Naive thymus-derived CD8-positive, alpha-beta T cell (primary cell): ENCODE measurements around the gene BRINP2. TPM values are rescaled to one million over a fixed set of nuclear protein-coding genes. Genes with fewer than 3 reads are reported as not detected.

ENCODE experiments used
- ATAC-seq, 2 donors: fragments of 150-1000 bp; cut with Tn5 transposase in 1 of 2; sonication (Bioruptor Pico), chemical (Tn5 transposase) in 1 of 2; 1 replicate in 1 of 2; 2 replicates in 1 of 2; pipeline ENCODE4 v1.10.0; 2021; ENCODE audit warnings: mild to moderate bottlenecking in 2 of 2, moderate library complexity in 2 of 2
- POLR2A ChIA-PET: fragments of 350-600 bp; sonication (Branson Sonifier 250); formaldehyde crosslinking; loops from one replicate; lab custom pipeline; 2021; ENCODE audit warnings: antibody characterized with exemption; lab: Charles Lee
- DNase-seq, 10 donors: peaks; one replicate each; pipeline versions ENCODE4 v3.0.0 to v3.0.0-alpha.2; 2020 to 2022
- H3K27ac Mint-ChIP-seq, 10 donors: one replicate each; pipeline ENCODE4 v1.8.0; 2020 to 2022; ENCODE audit warnings: mild to moderate bottlenecking in 10 of 10, mixed read lengths in 10 of 10, moderate library complexity in 4 of 10, inconsistent platforms in 1 of 10
- H3K27me3 Mint-ChIP-seq, 5 donors: one replicate each; pipeline ENCODE4 v1.8.0; 2021 to 2022; ENCODE audit warnings: mixed read lengths in 5 of 5
- H3K36me3 Mint-ChIP-seq, 3 donors: one replicate each; pipeline ENCODE4 v1.8.0; 2020 to 2022; ENCODE audit warnings: mixed read lengths in 3 of 3, mild to moderate bottlenecking in 2 of 3, inconsistent platforms in 1 of 3
- H3K4me1 Mint-ChIP-seq, 4 donors: one replicate each; pipeline ENCODE4 v1.8.0; 2021 to 2022; ENCODE audit warnings: mixed read lengths in 4 of 4
- H3K4me3 Mint-ChIP-seq, 10 donors: one replicate each; pipeline ENCODE4 v1.8.0; 2020 to 2022; ENCODE audit warnings: mild to moderate bottlenecking in 10 of 10, mixed read lengths in 10 of 10, moderate library complexity in 6 of 10, inconsistent platforms in 1 of 10
- H3K9me3 Mint-ChIP-seq, 9 donors: one replicate each; pipeline ENCODE4 v1.8.0; 2020 to 2022; ENCODE audit warnings: mixed read lengths in 9 of 9, mild to moderate bottlenecking in 3 of 9, inconsistent platforms in 1 of 9, moderate library complexity in 1 of 9
- polyA plus RNA-seq, 3 donors: library from polyadenylated mRNA; unstranded; fragments of 300-500 nt; fragmentation: Illumina TruSeq; gene quantifications; one replicate each; pipeline ENCODE4 v1.2.3, GENCODE V29; 2021
- total RNA-seq, 8 experiments: library from RNA in 2 of 8; stranded (reverse) in 2 of 8; gene quantifications; one replicate each; pipeline ENCODE4 v1.2.3 and lab custom pipeline; 2021 to 2026

BRINP2 gene
- total and polyA plus RNA-seq, 5 experiments from 2014 or later, result not detected

DNA sequence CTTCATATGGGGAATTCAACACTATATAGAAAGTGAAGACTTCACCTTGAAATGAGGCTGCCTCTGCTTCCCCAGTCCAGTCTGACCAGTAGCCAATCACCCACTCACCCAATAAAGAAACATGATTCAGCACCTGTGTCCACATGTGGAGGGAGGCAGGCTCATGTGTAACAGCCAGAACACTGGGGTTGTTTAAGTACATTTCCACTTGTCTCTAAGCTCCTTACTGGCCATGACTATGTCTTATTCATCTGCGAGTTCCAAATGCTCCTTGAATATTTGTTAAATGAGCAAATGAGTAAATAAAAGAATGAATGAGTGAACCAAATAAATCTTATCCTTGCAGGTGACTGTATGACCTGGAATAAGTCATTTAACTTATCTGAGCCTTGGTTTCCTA, 100.1 kb downstream of the BRINP2 start:
- Mint-ChIP-seq H3K4me3 (no peak overlapping the region), H3K27ac (no peak overlapping the region), H3K4me1 (no peaks in the 10 kb centered on the region), H3K36me3 (no peaks in the 10 kb centered on the region), H3K27me3 (peaks cover 0 to 15% (median 0%) of the 10 kb centered on the region in 5 donors), H3K9me3 (peaks cover 0 to 10% (median 0%) of the 10 kb centered on the region in 9 donors)
- no peak for DNase-seq
- no peak for ATAC-seq
- POLR2A ChIA-PET, result no interaction called here

DNA sequence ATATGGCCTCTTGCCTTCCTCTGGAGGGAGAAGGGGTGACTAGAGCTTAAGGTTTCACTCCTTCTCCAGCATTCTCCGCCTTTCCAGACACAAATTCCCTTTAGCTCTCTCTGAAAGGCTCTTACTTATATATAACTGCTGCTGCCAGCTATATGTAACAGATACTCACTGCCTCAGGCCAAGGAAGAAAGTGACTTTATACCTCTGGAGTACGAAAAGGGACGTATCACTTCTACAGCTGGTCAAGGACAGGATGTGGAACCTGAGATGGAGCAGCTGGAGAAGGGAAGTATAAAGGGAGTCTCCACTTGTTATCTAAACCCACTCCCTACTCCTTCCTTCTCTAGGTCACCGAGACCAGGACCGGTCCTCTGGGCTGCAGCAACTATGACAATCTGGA, 102.4 kb downstream of the BRINP2 start:
- H3K4me1 Mint-ChIP-seq, result no peaks in the 10 kb centered on the region
- POLR2A ChIA-PET, result no interaction called here
- peaks cover 0 to 15% (median 0%) of the 10 kb centered on the region in 5 donors for H3K27me3 Mint-ChIP-seq
- ATAC-seq (no peak), DNase-seq (no peak)
- no peaks in the 10 kb centered on the region for H3K36me3 Mint-ChIP-seq
- no peak overlapping the region for H3K4me3 Mint-ChIP-seq
- no peak overlapping the region for H3K27ac Mint-ChIP-seq
- H3K9me3 Mint-ChIP-seq, result peaks cover 0 to 10% (median 2%) of the 10 kb centered on the region in 9 donors

DNA sequence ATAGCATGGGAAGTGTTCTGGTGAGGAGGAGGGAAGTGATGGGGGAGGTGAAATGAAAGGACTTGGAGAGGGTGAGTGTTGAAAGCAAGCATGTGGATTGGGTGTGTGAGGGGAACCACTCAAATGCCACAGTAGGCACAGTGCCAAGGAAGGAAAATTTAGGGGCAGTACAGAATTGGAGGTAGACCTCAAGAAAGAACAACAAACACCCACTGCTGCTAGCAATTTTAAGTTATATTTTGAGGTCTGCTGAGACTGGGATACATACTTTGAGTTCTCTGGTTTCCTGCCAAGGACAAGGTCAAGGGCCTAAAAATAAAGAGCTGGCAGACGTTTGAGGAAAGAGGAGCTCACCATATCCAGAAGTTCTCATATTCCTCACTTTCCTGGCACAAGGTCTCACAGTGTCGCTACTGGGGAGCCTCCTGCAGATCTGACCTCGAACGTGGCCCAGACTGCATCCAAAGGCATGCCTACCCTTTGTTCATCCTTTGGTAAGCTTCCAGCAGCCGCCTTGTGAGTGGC, 104.0 kb downstream of the BRINP2 start:
- POLR2A ChIA-PET, result no interaction called here
- Mint-ChIP-seq H3K27me3 (peaks cover 0 to 15% (median 0%) of the 10 kb centered on the region in 5 donors), H3K4me1 (no peaks in the 10 kb centered on the region), H3K4me3 (no peak overlapping the region), H3K36me3 (no peaks in the 10 kb centered on the region), H3K27ac (no peak overlapping the region), H3K9me3 (peaks cover 0 to 10% (median 2%) of the 10 kb centered on the region in 9 donors)
- DNase-seq (no peak), ATAC-seq (no peak)

DNA sequence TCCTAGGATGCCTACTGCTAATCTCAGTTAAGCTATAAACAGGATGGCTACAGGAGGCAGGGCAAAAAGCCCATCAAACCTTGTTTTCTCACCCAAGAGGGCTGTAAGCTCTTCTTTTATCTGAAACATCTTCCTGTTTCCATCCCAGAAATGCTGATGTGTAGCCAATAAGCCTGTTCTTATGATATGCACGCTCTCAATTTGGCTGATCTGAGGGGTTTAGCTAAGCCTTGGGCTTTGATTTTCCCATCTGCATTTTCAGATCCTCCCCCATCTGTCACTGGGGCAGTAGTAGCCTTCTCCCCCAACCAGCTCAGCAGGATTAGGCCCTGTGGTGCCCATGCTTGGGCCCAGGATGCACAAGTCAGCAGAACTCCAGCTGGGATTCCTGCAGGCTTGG, 105.0 kb downstream of the BRINP2 start:
- Mint-ChIP-seq H3K36me3 (no peaks in the 10 kb centered on the region), H3K9me3 (peaks cover 0 to 10% (median 2%) of the 10 kb centered on the region in 9 donors), H3K4me1 (no peaks in the 10 kb centered on the region), H3K27ac (no peak overlapping the region), H3K4me3 (no peak overlapping the region), H3K27me3 (peaks cover 0 to 15% (median 0%) of the 10 kb centered on the region in 5 donors)
- POLR2A ChIA-PET, result no interaction called here
- ATAC-seq, result no peak
- no peak for DNase-seq

DNA sequence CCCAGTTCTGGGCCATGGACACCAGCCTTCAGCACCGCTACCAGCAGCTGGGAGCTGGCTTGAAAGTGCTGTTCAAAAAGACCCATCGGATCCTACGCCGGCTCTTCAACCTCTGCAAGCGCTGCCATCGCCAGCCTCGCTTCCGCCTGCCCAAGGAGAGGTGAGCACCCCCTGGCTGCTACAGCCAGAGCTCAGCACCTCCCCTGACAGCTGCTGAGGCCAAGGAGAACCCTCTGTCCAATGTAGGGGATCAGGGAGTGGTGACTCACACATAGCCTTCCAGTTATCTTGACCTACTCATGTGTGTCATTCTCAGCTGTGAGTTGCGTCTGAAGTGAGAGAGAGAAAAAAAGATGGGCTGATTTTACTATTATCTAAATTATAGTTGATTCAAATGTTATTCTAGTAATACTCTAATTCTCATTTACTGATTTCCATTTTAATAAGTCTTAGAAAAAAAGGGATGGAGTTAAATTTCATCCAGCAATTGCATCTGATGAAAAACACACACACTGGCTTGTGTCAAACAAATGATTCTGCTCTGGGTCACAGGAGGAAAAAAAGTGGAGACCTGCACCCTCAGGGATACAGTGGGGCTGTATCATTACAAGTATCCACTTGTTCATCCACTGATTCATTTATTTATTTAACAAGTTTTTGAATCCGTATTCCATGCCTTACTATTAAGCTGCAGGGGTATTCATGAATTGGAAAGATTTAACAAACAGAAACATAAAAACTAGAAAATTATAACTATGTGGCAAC, 108.0 kb downstream of the BRINP2 start:
- ATAC-seq, result no peak
- Mint-ChIP-seq H3K4me3 (no peak overlapping the region), H3K4me1 (no peaks in the 10 kb centered on the region), H3K27ac (no peak overlapping the region), H3K36me3 (no peaks in the 10 kb centered on the region), H3K9me3 (peaks cover 0 to 11% (median 2%) of the 10 kb centered on the region in 9 donors), H3K27me3 (peaks cover 0 to 8% (median 0%) of the 10 kb centered on the region in 5 donors)
- no peak for DNase-seq
- POLR2A ChIA-PET, result no interaction called here

DNA sequence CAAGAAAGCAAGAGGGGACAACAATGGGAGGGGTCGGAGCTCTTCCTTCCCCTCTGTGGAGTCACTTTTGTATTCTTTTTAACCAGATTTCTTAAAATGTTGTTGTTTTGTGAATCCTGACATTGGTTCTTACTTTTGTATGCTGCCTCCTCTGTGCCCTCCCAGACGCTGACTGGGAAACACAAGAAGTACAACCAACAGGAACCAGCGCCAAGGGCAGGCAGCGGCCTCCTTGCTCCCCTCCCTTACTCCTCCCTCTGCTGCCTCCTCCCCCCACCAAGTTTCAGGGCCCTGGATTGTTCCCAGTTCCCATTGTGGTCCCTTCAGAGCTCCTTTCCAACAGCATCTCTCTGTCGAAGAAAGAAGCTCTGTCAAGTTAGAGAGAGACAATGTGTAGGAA, 111.1 kb downstream of the BRINP2 start:
- no peak overlapping the region for H3K4me3 Mint-ChIP-seq
- ATAC-seq, result no peak
- peaks cover 0 to 7% (median 0%) of the 10 kb centered on the region in 5 donors for H3K27me3 Mint-ChIP-seq
- no peaks in the 10 kb centered on the region for H3K4me1 Mint-ChIP-seq
- peaks cover 0 to 18% (median 5%) of the 10 kb centered on the region in 9 donors for H3K9me3 Mint-ChIP-seq
- POLR2A ChIA-PET, result no interaction called here
- H3K36me3 Mint-ChIP-seq, result no peaks in the 10 kb centered on the region
- H3K27ac Mint-ChIP-seq, result no peak overlapping the region
- no peak for DNase-seq

DNA sequence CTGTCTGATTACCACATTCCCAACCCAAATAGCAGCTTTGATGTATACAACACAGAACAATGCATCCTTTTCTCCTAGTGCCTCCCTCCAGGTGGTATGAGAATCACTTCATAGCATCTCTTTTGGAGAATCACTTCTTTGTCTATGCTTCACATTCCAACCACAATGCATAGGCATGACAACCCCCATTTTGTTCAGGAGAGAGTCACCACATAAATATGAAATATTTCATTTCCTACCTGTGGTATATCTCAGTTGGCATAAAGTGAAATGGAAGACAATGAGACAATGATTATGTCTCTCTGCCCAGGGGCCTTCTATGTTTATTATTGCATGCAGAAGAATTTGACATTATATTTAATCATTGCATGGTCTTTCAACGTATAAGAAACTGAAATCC, 112.2 kb downstream of the BRINP2 start:
- ATAC-seq, result no peak
- H3K4me3 Mint-ChIP-seq, result no peak overlapping the region
- peaks cover 0 to 7% (median 0%) of the 10 kb centered on the region in 5 donors for H3K27me3 Mint-ChIP-seq
- peaks cover 0 to 24% (median 5%) of the 10 kb centered on the region in 9 donors for H3K9me3 Mint-ChIP-seq
- H3K36me3 Mint-ChIP-seq, result no peaks in the 10 kb centered on the region
- POLR2A ChIA-PET, result no interaction called here
- H3K4me1 Mint-ChIP-seq, result no peaks in the 10 kb centered on the region
- no peak for DNase-seq
- no peak overlapping the region for H3K27ac Mint-ChIP-seq

DNA sequence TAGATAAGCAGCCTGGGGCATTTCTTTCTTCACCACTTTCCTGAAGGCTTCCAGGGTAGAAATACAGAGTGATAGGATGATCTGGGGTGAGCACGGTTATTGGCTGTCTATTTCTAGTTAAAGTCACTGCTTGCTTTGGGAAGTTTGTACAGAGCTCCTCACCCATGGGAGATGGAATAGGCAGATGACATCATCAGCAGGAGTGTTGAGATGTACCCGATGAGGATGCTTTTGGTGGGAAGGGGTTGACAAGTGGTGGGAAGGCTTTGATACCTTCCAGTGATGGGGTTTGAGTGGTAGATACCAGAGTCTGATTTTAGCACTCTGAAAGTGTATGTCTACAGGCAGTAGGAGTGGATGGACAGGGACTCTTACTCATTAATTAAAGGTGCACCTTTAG, 112.6 kb downstream of the BRINP2 start:
- no peak for ATAC-seq
- POLR2A ChIA-PET, result no interaction called here
- no peak overlapping the region for H3K4me3 Mint-ChIP-seq

DNA sequence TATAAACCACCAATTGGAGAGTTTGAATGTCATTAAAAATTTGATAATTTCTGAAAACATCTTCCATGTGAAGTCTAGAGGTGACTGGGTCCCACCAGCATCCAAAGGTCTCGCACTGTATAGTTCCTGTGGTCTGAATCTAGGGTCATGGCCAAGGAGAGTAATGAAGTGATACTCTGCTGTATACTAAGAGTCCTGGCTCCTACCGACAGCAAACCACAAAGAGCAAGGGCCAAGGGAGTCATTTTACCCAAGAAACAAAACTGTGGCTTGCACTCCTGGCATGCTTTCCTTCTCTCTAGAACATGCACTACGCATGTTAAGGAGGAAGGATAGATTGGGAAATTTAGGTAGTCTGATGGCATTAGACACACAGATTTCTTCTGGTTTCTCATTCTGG, 115.6 kb downstream of the BRINP2 start:
- DNase-seq, result no peak
- Mint-ChIP-seq H3K9me3 (peaks cover 0 to 24% (median 3%) of the 10 kb centered on the region in 9 donors), H3K27ac (no peak overlapping the region), H3K4me1 (no peaks in the 10 kb centered on the region), H3K36me3 (no peaks in the 10 kb centered on the region), H3K27me3 (peaks cover 0 to 7% (median 0%) of the 10 kb centered on the region in 5 donors), H3K4me3 (no peak overlapping the region)
- POLR2A ChIA-PET, result no interaction called here
- ATAC-seq, result no peak

More for the DNA sequence above, 112.6 kb downstream of the BRINP2 start:
- Mint-ChIP-seq H3K36me3 (no peaks in the 10 kb centered on the region), H3K9me3 (peaks cover 0 to 24% (median 5%) of the 10 kb centered on the region in 9 donors), H3K4me1 (no peaks in the 10 kb centered on the region), H3K27ac (no peak overlapping the region), H3K27me3 (peaks cover 0 to 7% (median 0%) of the 10 kb centered on the region in 5 donors)
- no peak for DNase-seq

DNA sequence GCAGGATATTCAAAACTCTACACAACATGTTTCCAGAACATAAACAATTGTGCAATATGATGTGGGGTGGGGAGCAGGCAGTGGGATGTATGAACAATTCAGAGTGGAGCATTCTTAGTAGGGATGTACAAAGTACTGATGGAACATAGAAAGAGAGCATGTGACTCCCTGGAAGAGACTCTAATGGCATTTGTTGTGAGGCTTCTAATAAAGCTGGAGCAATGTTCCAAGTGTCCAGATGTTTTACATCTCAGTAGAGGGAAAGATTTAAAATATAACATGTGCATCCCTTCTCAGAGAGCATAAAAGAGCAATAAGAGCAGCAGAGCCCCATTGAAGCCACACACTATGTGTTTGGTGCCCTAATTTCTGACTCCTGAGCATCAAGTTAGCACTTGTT, 116.5 kb downstream of the BRINP2 start:
- Mint-ChIP-seq H3K36me3 (no peaks in the 10 kb centered on the region), H3K27me3 (peaks cover 0 to 11% (median 2%) of the 10 kb centered on the region in 5 donors), H3K4me3 (no peak overlapping the region), H3K4me1 (no peaks in the 10 kb centered on the region), H3K9me3 (peaks cover 0 to 31% (median 3%) of the 10 kb centered on the region in 9 donors), H3K27ac (no peak overlapping the region)
- POLR2A ChIA-PET, result no interaction called here
- DNase-seq (no peak), ATAC-seq (no peak)

DNA sequence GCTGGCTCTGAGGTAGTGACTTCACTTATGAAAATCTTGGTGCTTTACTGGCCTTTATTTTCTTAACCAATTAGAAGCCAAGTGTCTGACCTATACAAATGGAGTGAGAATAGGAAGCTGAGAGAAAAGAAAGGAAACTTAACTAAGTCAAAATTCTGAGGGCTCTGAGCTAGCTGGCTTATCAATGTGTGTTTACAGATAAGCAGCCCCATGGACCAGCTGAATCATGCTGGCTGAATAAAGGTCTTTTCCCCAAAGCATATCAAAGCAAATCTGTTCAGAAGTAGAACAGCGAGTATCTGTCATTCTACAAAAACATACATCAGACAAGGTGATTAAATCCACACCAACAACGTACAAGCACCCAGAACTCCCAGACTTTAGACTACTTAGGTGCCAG, 117.2 kb downstream of the BRINP2 start:
- Mint-ChIP-seq H3K27ac (no peak overlapping the region), H3K4me1 (no peaks in the 10 kb centered on the region), H3K36me3 (no peaks in the 10 kb centered on the region), H3K27me3 (peaks cover 0 to 8% (median 2%) of the 10 kb centered on the region in 5 donors), H3K9me3 (peaks cover 0 to 32% (median 2%) of the 10 kb centered on the region in 9 donors), H3K4me3 (no peak overlapping the region)
- POLR2A ChIA-PET, result no interaction called here
- ATAC-seq (no peak), DNase-seq (no peak)

DNA sequence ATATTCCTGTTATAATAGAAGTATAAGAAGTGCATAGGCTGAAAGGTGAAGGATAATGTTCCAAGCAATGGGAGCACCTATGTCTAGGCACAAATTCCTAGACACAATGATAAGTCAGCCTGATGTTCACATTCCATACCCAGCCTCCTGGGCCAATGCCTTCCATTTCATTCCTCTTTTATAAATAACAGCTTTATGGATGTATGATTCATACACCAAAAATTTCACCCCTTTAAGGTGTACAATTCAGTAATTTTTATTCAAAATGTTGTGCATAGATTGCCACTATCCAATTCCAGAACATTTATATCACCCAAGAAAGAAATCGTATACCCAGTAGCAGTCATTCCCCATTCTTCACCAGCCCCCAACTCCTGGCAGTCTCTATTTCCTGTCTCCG, 118.8 kb downstream of the BRINP2 start:
- POLR2A ChIA-PET, result no interaction called here
- H3K9me3 Mint-ChIP-seq, result peaks cover 0 to 19% (median 3%) of the 10 kb centered on the region in 9 donors
- DNase-seq (no peak), ATAC-seq (no peak)
- no peaks in the 10 kb centered on the region for H3K4me1 Mint-ChIP-seq
- no peaks in the 10 kb centered on the region for H3K36me3 Mint-ChIP-seq
- peaks cover 0 to 4% (median 0%) of the 10 kb centered on the region in 5 donors for H3K27me3 Mint-ChIP-seq
- H3K27ac Mint-ChIP-seq, result no peak overlapping the region
- no peak overlapping the region for H3K4me3 Mint-ChIP-seq

DNA sequence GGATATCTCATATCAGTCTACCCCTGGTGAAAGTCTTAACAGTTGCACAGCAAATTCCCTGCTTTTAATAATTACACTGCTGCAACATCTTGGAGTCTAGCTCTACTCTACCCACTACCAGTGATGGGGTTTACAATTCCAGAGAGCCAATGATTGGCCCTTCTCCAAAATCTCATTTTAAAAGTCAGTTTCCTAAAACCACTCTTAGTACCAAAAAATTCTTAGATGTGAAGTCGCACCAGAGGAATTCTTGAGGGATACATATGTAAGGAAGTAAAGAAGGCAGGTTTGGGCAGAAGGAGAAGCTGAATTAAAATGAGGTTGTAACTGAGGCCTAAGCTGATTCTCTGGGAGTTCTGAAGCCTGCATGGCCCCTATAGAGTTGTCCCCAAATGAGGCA, 129.7 kb downstream of the BRINP2 start:
- Mint-ChIP-seq H3K9me3 (peaks cover 0 to 11% (median 7%) of the 10 kb centered on the region in 9 donors), H3K4me1 (no peaks in the 10 kb centered on the region), H3K36me3 (no peaks in the 10 kb centered on the region), H3K27ac (no peak overlapping the region), H3K27me3 (peaks cover 0 to 5% (median 0%) of the 10 kb centered on the region in 5 donors), H3K4me3 (no peak overlapping the region)
- DNase-seq (no peak), ATAC-seq (no peak)
- POLR2A ChIA-PET, result no interaction called here
